Stimulated activated naive B cell treated with anti-CD40 and anti-IgM and Interleukin-4, amounts not matched to agents 10 μg/mL and 1 μg/mL and 100 μg/mL, for 72 hours (primary cell): Measurements from ENCODE around the gene DDX54.
A peak's percentile ranks its signal among the peaks of the same experiment; 100 is the strongest.
"Not testable (repeated sequence)": the region's sequence is repeated elsewhere in the genome, so short reads cannot be mapped to it uniquely, and the experiment has no call there.

Experiments
- ATAC-seq, 2 donors: fragments of 150-1000 bp; cut with Tn5 transposase; replicated peaks; 2 replicates each; pipeline ENCODE4 v1.10.0; 2021; ENCODE audit warnings: moderate library complexity in 1 of 2
- DNase-seq: peaks from one replicate; pipeline ENCODE4 v3.0.0; 2021
- H3K27ac Mint-ChIP-seq: one replicate; pipeline ENCODE4 v1.8.0; 2022; ENCODE audit warnings: mild to moderate bottlenecking, mixed read lengths
- H3K27me3 Mint-ChIP-seq, 2 donors: one replicate each; pipeline ENCODE4 v1.8.0; 2022; ENCODE audit warnings: mixed read lengths in 2 of 2
- H3K36me3 Mint-ChIP-seq, 2 donors: one replicate each; pipeline ENCODE4 v1.8.0; 2022; ENCODE audit warnings: mixed read lengths in 2 of 2, mild to moderate bottlenecking in 1 of 2
- H3K4me1 Mint-ChIP-seq, 2 donors: one replicate each; pipeline ENCODE4 v1.8.0; 2022; ENCODE audit warnings: mixed read lengths in 2 of 2, mild to moderate bottlenecking in 1 of 2
- H3K4me3 Mint-ChIP-seq, 2 donors: one replicate each; pipeline ENCODE4 v1.8.0; 2022; ENCODE audit warnings: mild to moderate bottlenecking in 2 of 2, mixed read lengths in 2 of 2, moderate library complexity in 1 of 2
- H3K9me3 Mint-ChIP-seq, 2 donors: one replicate each; pipeline ENCODE4 v1.8.0; 2022; ENCODE audit warnings: mixed read lengths in 2 of 2, mild to moderate bottlenecking in 1 of 2

DDX54 gene

GRCh38 chr12:113129664-113130456 is 55.4 kb downstream of the DDX54 start:
- peaks cover 56 to 65% of the 10 kb centered on the region in 2 donors for H3K36me3 Mint-ChIP-seq
- H3K27ac Mint-ChIP-seq: peak overlapping the region; percentile 87
- H3K4me1 Mint-ChIP-seq: peaks cover 45 to 66% of the 10 kb centered on the region in 2 donors
- H3K9me3 Mint-ChIP-seq: peaks cover 0 to 1% of the 10 kb centered on the region in 2 donors
- peak overlapping the region; percentile 68 to 83 for H3K4me3 Mint-ChIP-seq
- no peaks in the 10 kb centered on the region for H3K27me3 Mint-ChIP-seq
- DNase-seq: no peak
- ATAC-seq: no peak

- Mint-ChIP-seq H3K27ac (no peak overlapping the region), H3K4me1 (peaks cover 44 to 61% of the 10 kb centered on the region in 2 donors), H3K27me3 (no peaks in the 10 kb centered on the region), H3K9me3 (peaks cover 0 to 1% of the 10 kb centered on the region in 2 donors), H3K4me3 (peak overlapping the region; percentile 19 to 83), H3K36me3 (peaks cover 64 to 72% of the 10 kb centered on the region in 2 donors)
- DNase-seq (no peak), ATAC-seq (peak; percentile 20 to 24)
These were observed 56.2 kb downstream of the DDX54 start for GRCh38 chr12:113128802-113129663.

GRCh38 chr12:113127791-113128199 is 57.5 kb downstream of the DDX54 start:
- Mint-ChIP-seq H3K27me3 (no peaks in the 10 kb centered on the region), H3K4me1 (peaks cover 38 to 48% of the 10 kb centered on the region in 2 donors), H3K36me3 (peaks cover 72 to 77% of the 10 kb centered on the region in 2 donors), H3K4me3 (no peak overlapping the region), H3K9me3 (peaks cover 5 to 6% of the 10 kb centered on the region in 2 donors), H3K27ac (no peak overlapping the region)
- no peak for ATAC-seq
- no peak for DNase-seq

- Mint-ChIP-seq H3K4me1 (peaks cover 0 to 2% of the 10 kb centered on the region in 2 donors), H3K36me3 (peaks cover 69 to 76% of the 10 kb centered on the region in 2 donors), H3K4me3 (no peak overlapping the region), H3K27ac (peak overlapping the region; percentile 62), H3K9me3 (peaks cover 5 to 9% of the 10 kb centered on the region in 2 donors), H3K27me3 (no peaks in the 10 kb centered on the region)
- DNase-seq (no peak), ATAC-seq (peak; percentile 19 to 31)
These were observed 64.5 kb downstream of the DDX54 start for GRCh38 chr12:113120670-113121370.

GRCh38 chr12:113119980-113120669 is 65.2 kb downstream of the DDX54 start:
- DNase-seq (no peak), ATAC-seq (no peak)
- H3K27me3 Mint-ChIP-seq: no peaks in the 10 kb centered on the region
- peaks cover 4 to 9% of the 10 kb centered on the region in 2 donors for H3K9me3 Mint-ChIP-seq
- H3K4me1 Mint-ChIP-seq: peaks cover 0 to 2% of the 10 kb centered on the region in 2 donors
- H3K27ac Mint-ChIP-seq: no peak overlapping the region
- H3K36me3 Mint-ChIP-seq: peaks cover 66 to 76% of the 10 kb centered on the region in 2 donors
- H3K4me3 Mint-ChIP-seq: no peak overlapping the region

- DNase-seq: no peak
- ATAC-seq: no peak
- Mint-ChIP-seq H3K27me3 (no peaks in the 10 kb centered on the region), H3K36me3 (peaks cover 61 to 75% of the 10 kb centered on the region in 2 donors), H3K9me3 (peaks cover under 1 to 6% of the 10 kb centered on the region in 2 donors), H3K27ac (no peak overlapping the region), H3K4me3 (no peak overlapping the region), H3K4me1 (peaks cover 0 to 2% of the 10 kb centered on the region in 2 donors)
These were observed 67.1 kb downstream of the DDX54 start for GRCh38 chr12:113118142-113118541.

GRCh38 chr12:113117684-113118083 is 67.6 kb downstream of the DDX54 start:
- not testable (repeated sequence) for H3K4me3 Mint-ChIP-seq, H3K27ac Mint-ChIP-seq, H3K9me3 Mint-ChIP-seq, H3K27me3 Mint-ChIP-seq, DNase-seq, H3K4me1 Mint-ChIP-seq
- H3K36me3 Mint-ChIP-seq: peaks cover 61 to 74% of the 10 kb centered on the region in 2 donors
- peak in 1 of 2 donors; percentile 25 for ATAC-seq

GRCh38 chr12:113116875-113117274 is 68.4 kb downstream of the DDX54 start:
- Mint-ChIP-seq H3K4me1 (peaks cover 0 to 2% of the 10 kb centered on the region in 2 donors), H3K4me3 (no peak overlapping the region), H3K27ac (no peak overlapping the region), H3K27me3 (no peaks in the 10 kb centered on the region), H3K36me3 (peaks cover 62 to 73% of the 10 kb centered on the region in 2 donors), H3K9me3 (no peaks in the 10 kb centered on the region)
- ATAC-seq (no peak), DNase-seq (no peak)

GRCh38 chr12:113115455-113116126 is 69.7 kb downstream of the DDX54 start:
- DNase-seq: no peak
- no peaks in the 10 kb centered on the region for H3K9me3 Mint-ChIP-seq
- peaks cover 64 to 75% of the 10 kb centered on the region in 2 donors for H3K36me3 Mint-ChIP-seq
- H3K4me1 Mint-ChIP-seq: peaks cover 0 to 2% of the 10 kb centered on the region in 2 donors
- H3K27ac Mint-ChIP-seq: no peak overlapping the region
- no peak overlapping the region for H3K4me3 Mint-ChIP-seq
- no peaks in the 10 kb centered on the region for H3K27me3 Mint-ChIP-seq
- no peak for ATAC-seq

- ATAC-seq (no peak), DNase-seq (no peak)
- peaks cover 0 to 2% of the 10 kb centered on the region in 2 donors for H3K4me1 Mint-ChIP-seq
- peaks cover 65 to 76% of the 10 kb centered on the region in 2 donors for H3K36me3 Mint-ChIP-seq
- no peaks in the 10 kb centered on the region for H3K9me3 Mint-ChIP-seq
- no peak overlapping the region for H3K27ac Mint-ChIP-seq
- H3K27me3 Mint-ChIP-seq: no peaks in the 10 kb centered on the region
- H3K4me3 Mint-ChIP-seq: peak overlapping the region in 1 of 2 donors; percentile 22
These were observed 70.7 kb downstream of the DDX54 start for GRCh38 chr12:113114447-113115178.

GRCh38 chr12:113113397-113113796 is 71.9 kb downstream of the DDX54 start:
- Mint-ChIP-seq H3K4me3 (no peak overlapping the region), H3K4me1 (peaks cover 0 to 2% of the 10 kb centered on the region in 2 donors), H3K27me3 (no peaks in the 10 kb centered on the region), H3K27ac (no peak overlapping the region), H3K36me3 (peaks cover 69 to 75% of the 10 kb centered on the region in 2 donors), H3K9me3 (no peaks in the 10 kb centered on the region)
- DNase-seq (no peak), ATAC-seq (no peak)

- Mint-ChIP-seq H3K27ac (no peak overlapping the region), H3K36me3 (peaks cover 74 to 78% of the 10 kb centered on the region in 2 donors), H3K9me3 (no peaks in the 10 kb centered on the region), H3K27me3 (no peaks in the 10 kb centered on the region), H3K4me3 (no peak overlapping the region), H3K4me1 (peaks cover 0 to 2% of the 10 kb centered on the region in 2 donors)
- no peak for DNase-seq
- ATAC-seq: no peak
These were observed 73.0 kb downstream of the DDX54 start for GRCh38 chr12:113112043-113112899.
